A172 (cell line): ENCODE measurements around the gene RPL36A. TPM values are rescaled to one million over a fixed set of nuclear protein-coding genes. Genes with fewer than 3 reads are reported as not detected.

ENCODE experiments used
- DNase-seq: peaks from one replicate; pipeline ENCODE4 v3.0.0-alpha.2; 2015; ENCODE audit warnings: low spot score
- total RNA-seq: library from RNA; depleted of rRNA; stranded (reverse); fragments of >200 nt; shearing (Covaris generic); gene quantifications from 2 replicates; pipeline ENCODE4 v1.2.3, GENCODE V29; 2014; rRNA removed

Gene RPL36A
- total RNA-seq, 1 experiment from 2014 or later = 1,447 TPM

GRCh38 chrX:101442085-101442484 lies 51.3 kb downstream of the RPL36A start:
- DNase-seq = no peak

Other genes starting within 250 kb of the RPL36A start
- 0.05 and 0.10 TPM in 2 replicates for gene DRP2, start 171.2 kb upstream of the RPL36A start, total RNA-seq
- gene TAF7L, start 99.7 kb upstream of the RPL36A start, total RNA-seq = not detected in 2 replicates
- 1.8 and 3.4 TPM in 2 replicates for gene TIMM8A, start 42.3 kb upstream of the RPL36A start, total RNA-seq
- not detected in 2 replicates for gene BTK, start 4.8 kb upstream of the RPL36A start, total RNA-seq
- gene GLA, start 16.9 kb downstream of the RPL36A start, total RNA-seq = 33.6 and 40.4 TPM in 2 replicates
- 47.8 and 49.7 TPM in 2 replicates for gene HNRNPH2, start 17.2 kb downstream of the RPL36A start, total RNA-seq
- not detected in 2 replicates for gene ARMCX4, start 94.4 kb downstream of the RPL36A start, total RNA-seq
- gene ARMCX1, start 159.5 kb downstream of the RPL36A start, total RNA-seq = 8.0 and 11.2 TPM in 2 replicates
- gene ARMCX6, start 227.0 kb downstream of the RPL36A start, total RNA-seq = 29.8 and 42.6 TPM in 2 replicates
- 17.8 and 18.8 TPM in 2 replicates for gene ARMCX3, start 232.1 kb downstream of the RPL36A start, total RNA-seq